Neuronal stem cell (in vitro differentiated cells): ENCODE measurements around the gene PLXND1.

Source experiments
- DNase-seq: peaks from one replicate; pipeline ENCODE4 v3.0.0-alpha.2; 2013; ENCODE audit warnings: low spot score
- H2AFZ ChIP-seq: one replicate; pipeline ENCODE4 v1.6.1; 2013; ENCODE audit warnings: mild to moderate bottlenecking, low read length, inconsistent platforms
- H2AK5ac ChIP-seq: 2 replicates; pipeline ENCODE4 v1.6.1; 2013; ENCODE audit warnings: low read depth, mild to moderate bottlenecking, inconsistent platforms, low read length, moderate library complexity, mixed read lengths
- H2BK120ac ChIP-seq: 2 replicates; pipeline ENCODE4 v1.6.1; 2013; ENCODE audit warnings: low read depth, mild to moderate bottlenecking, inconsistent platforms, low read length, moderate library complexity, mixed read lengths
- H2BK12ac ChIP-seq: one replicate; pipeline ENCODE4 v1.6.1; 2013; ENCODE audit warnings: low read length, inconsistent platforms
- H2BK15ac ChIP-seq: 2 replicates; pipeline ENCODE4 v1.6.1; 2013; ENCODE audit warnings: mild to moderate bottlenecking, low read length, inconsistent platforms, mixed read lengths
- H2BK5ac ChIP-seq: one replicate; pipeline ENCODE4 v1.6.1; 2013; ENCODE audit warnings: inconsistent platforms, mild to moderate bottlenecking, low read length, moderate library complexity
- H3K14ac ChIP-seq: one replicate; pipeline ENCODE4 v1.6.1; 2013; ENCODE audit warnings: low read length, inconsistent platforms
- H3K18ac ChIP-seq: 2 replicates; pipeline ENCODE4 v1.6.1; 2013; ENCODE audit warnings: low read length, inconsistent platforms
- H3K23ac ChIP-seq: 2 replicates; pipeline ENCODE4 v1.6.1; 2013; ENCODE audit warnings: low read depth, mild to moderate bottlenecking, mixed read lengths, low read length, inconsistent platforms; ENCODE audit not compliant: poor library complexity
- H3K27ac ChIP-seq: replicated peaks from 3 replicates; pipeline ENCODE4 v1.5.1; 2013; ENCODE audit warnings: low read length, inconsistent platforms
- H3K27me3 ChIP-seq, 3 experiments: 2 replicates each; pipeline ENCODE4 v1.6.1; 2013; ENCODE audit warnings: low read length in 3 of 3, mild to moderate bottlenecking in 2 of 3, inconsistent platforms in 1 of 3, low read depth in 1 of 3, mixed read lengths in 1 of 3, moderate library complexity in 1 of 3; ENCODE audit not compliant: control insufficient read depth in 3 of 3, insufficient read depth in 3 of 3
- H3K36me3 ChIP-seq, 2 donors: replicated peaks in 1 of 2; 2 replicates each; pipeline ENCODE4 v1.6.1; 2013; ENCODE audit warnings: low read length in 2 of 2; ENCODE audit not compliant: control insufficient read depth in 2 of 2, insufficient read depth in 2 of 2
- H3K4ac ChIP-seq: 2 replicates; pipeline ENCODE4 v1.6.1; 2013; ENCODE audit warnings: inconsistent platforms, mild to moderate bottlenecking, low read length, moderate library complexity
- H3K4me1 ChIP-seq, 2 donors: 1 replicate in 1 of 2; 2 replicates in 1 of 2; pipeline ENCODE4 v1.6.1; 2013; ENCODE audit warnings: low read length in 2 of 2, low read depth in 1 of 2; ENCODE audit not compliant: control insufficient read depth in 2 of 2, insufficient read depth in 1 of 2
- H3K4me2 ChIP-seq: one replicate; pipeline ENCODE4 v1.6.1; 2013; ENCODE audit warnings: mild to moderate bottlenecking, low read length, inconsistent platforms; ENCODE audit not compliant: insufficient read depth, poor library complexity, severe bottlenecking
- H3K4me3 ChIP-seq, 2 donors: 2 replicates each; pipeline ENCODE4 v1.5.1; 2013; ENCODE audit warnings: low read length in 2 of 2, mild to moderate bottlenecking in 2 of 2, inconsistent platforms in 1 of 2, moderate library complexity in 1 of 2
- H3K79me1 ChIP-seq: one replicate; pipeline ENCODE4 v1.6.1; 2013; ENCODE audit warnings: low read depth, mild to moderate bottlenecking, inconsistent platforms, low read length, moderate library complexity
- H3K9ac ChIP-seq: one replicate; pipeline ENCODE4 v1.6.1; 2013; ENCODE audit warnings: mild to moderate bottlenecking, low read depth, low read length, inconsistent platforms; ENCODE audit not compliant: poor library complexity
- H3K9me3 ChIP-seq, 2 donors: replicated peaks in 1 of 2; 2 replicates each; pipeline versions ENCODE3 to v1.6.1; 2013; ENCODE audit warnings: low read length in 2 of 2, mild to moderate bottlenecking in 2 of 2, inconsistent platforms in 1 of 2, low read depth in 1 of 2, mixed read lengths in 1 of 2, moderate library complexity in 1 of 2; ENCODE audit not compliant: control insufficient read depth in 2 of 2, insufficient read depth in 1 of 2
- H4K8ac ChIP-seq: one replicate; pipeline ENCODE4 v1.6.1; 2013; ENCODE audit warnings: low read depth, mild to moderate bottlenecking, inconsistent platforms, low read length, moderate library complexity
- H4K91ac ChIP-seq: one replicate; pipeline ENCODE4 v1.6.1; 2013; ENCODE audit warnings: low read length, low read depth, mild to moderate bottlenecking, inconsistent platforms; ENCODE audit not compliant: poor library complexity
- WGBS, 2 donors: extraction: QIAGEN DNeasy Blood & Tissue Kit; methylation state at CpG; one replicate each; pipeline ENCODE4 v1.1.7; 2013; ENCODE audit warnings: missing lambda C conversion rate in 2 of 2, mixed read lengths in 1 of 2; ENCODE audit not compliant: insufficient read length in 2 of 2, insufficient replicate concordance in 1 of 2; ENCODE audit errors: extremely low coverage in 2 of 2; 5-methylcytosine and 5-hydroxymethylcytosine counted together

PLXND1 gene

DNA sequence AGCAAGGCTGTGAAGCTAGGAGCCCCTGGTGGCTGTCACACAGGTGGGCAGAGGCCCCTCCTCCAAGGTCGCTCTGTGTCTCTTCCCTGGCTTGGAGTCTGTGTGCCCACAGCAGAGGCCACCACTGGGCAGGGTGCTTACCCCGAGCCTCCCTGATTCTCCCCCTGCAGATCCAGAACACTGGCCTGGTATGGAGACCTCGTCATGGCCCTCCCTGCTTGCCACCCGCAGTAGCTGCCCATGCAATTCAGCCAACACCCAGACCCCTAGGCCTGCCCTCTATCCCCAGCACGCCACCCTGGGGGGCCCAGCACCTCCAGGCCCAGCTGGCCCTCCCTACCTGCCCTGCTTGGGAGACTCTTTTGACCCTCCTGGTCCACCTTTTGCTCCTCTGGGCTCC lies 83.5 kb downstream of the PLXND1 start:
- peaks cover 4 to 5% of the 10 kb centered on the region in 2 donors for H3K36me3 ChIP-seq
- no peak overlapping the region for H2AK5ac ChIP-seq
- H3K14ac ChIP-seq = no peak overlapping the region
- no peaks in the 10 kb centered on the region for H3K27me3 ChIP-seq
- H3K9ac ChIP-seq = peak overlapping the region; percentile 54
- H4K91ac ChIP-seq = no peak overlapping the region
- no peaks in the 10 kb centered on the region for H3K79me1 ChIP-seq
- H3K4me2 ChIP-seq = no peak overlapping the region
- DNase-seq = no peak
- H3K23ac ChIP-seq = no peak overlapping the region
- no peak overlapping the region for H2BK12ac ChIP-seq
- no peak overlapping the region for H2BK120ac ChIP-seq
- no peak overlapping the region for H4K8ac ChIP-seq
- no peak overlapping the region for H2BK5ac ChIP-seq
- no peak overlapping the region for H3K4me3 ChIP-seq
- H3K4ac ChIP-seq = no peak overlapping the region
- WGBS, 2 donors = no CpG with 5 or more reads among the region's 5 CpGs
- H3K27ac ChIP-seq = no peak overlapping the region
- H2AFZ ChIP-seq = no peak overlapping the region
- H3K18ac ChIP-seq = peak overlapping the region; percentile 49
- H2BK15ac ChIP-seq = no peak overlapping the region
- H3K9me3 ChIP-seq = no peaks in the 10 kb centered on the region
- H3K4me1 ChIP-seq = peaks cover 8 to 9% of the 10 kb centered on the region in 2 donors

GRCh38 chr3:129521611-129522010 lies 84.9 kb downstream of the PLXND1 start:
- Histone ChIP-seq H4K91ac (no peak overlapping the region), H3K27ac (no peak overlapping the region), H3K14ac (no peak overlapping the region), H2AK5ac (no peak overlapping the region), H3K23ac (no peak overlapping the region), H3K4me1 (peaks cover 6 to 9% of the 10 kb centered on the region in 2 donors), H3K27me3 (no peaks in the 10 kb centered on the region), H3K36me3 (peaks cover 9 to 17% of the 10 kb centered on the region in 2 donors), H3K79me1 (no peaks in the 10 kb centered on the region), H3K4me3 (no peak overlapping the region), H3K9ac (no peak overlapping the region), H4K8ac (no peak overlapping the region), H3K9me3 (no peaks in the 10 kb centered on the region), H2AFZ (no peak overlapping the region), H3K4me2 (no peak overlapping the region), H3K18ac (no peak overlapping the region), H2BK12ac (no peak overlapping the region), H2BK120ac (no peak overlapping the region), H2BK15ac (no peak overlapping the region), H2BK5ac (no peak overlapping the region), H3K4ac (no peak overlapping the region)
- no CpG with 5 or more reads among the region's 8 CpGs for WGBS, 2 donors
- no peak for DNase-seq

GRCh38 chr3:129520960-129521359 lies 85.5 kb downstream of the PLXND1 start:
- peak overlapping the region; percentile 4 for H2AK5ac ChIP-seq
- no peak overlapping the region for H3K9ac ChIP-seq
- peaks cover 0 to 7% of the 10 kb centered on the region in 2 donors for H3K4me1 ChIP-seq
- no peak overlapping the region for H3K4me3 ChIP-seq
- no peak overlapping the region for H2BK120ac ChIP-seq
- H3K27me3 ChIP-seq = no peaks in the 10 kb centered on the region
- no peak overlapping the region for H2BK5ac ChIP-seq
- no peak overlapping the region for H3K18ac ChIP-seq
- H3K14ac ChIP-seq = no peak overlapping the region
- DNase-seq = no peak
- H3K27ac ChIP-seq = no peak overlapping the region
- no peaks in the 10 kb centered on the region for H3K9me3 ChIP-seq
- H4K91ac ChIP-seq = no peak overlapping the region
- no peak overlapping the region for H3K4me2 ChIP-seq
- H2AFZ ChIP-seq = no peak overlapping the region
- H2BK15ac ChIP-seq = no peak overlapping the region
- peaks cover 9 to 22% of the 10 kb centered on the region in 2 donors for H3K36me3 ChIP-seq
- H4K8ac ChIP-seq = no peak overlapping the region
- no peak overlapping the region for H2BK12ac ChIP-seq
- H3K79me1 ChIP-seq = no peaks in the 10 kb centered on the region
- no CpG with 5 or more reads among the region's 4 CpGs for WGBS, 2 donors
- H3K4ac ChIP-seq = no peak overlapping the region
- H3K23ac ChIP-seq = no peak overlapping the region

DNA sequence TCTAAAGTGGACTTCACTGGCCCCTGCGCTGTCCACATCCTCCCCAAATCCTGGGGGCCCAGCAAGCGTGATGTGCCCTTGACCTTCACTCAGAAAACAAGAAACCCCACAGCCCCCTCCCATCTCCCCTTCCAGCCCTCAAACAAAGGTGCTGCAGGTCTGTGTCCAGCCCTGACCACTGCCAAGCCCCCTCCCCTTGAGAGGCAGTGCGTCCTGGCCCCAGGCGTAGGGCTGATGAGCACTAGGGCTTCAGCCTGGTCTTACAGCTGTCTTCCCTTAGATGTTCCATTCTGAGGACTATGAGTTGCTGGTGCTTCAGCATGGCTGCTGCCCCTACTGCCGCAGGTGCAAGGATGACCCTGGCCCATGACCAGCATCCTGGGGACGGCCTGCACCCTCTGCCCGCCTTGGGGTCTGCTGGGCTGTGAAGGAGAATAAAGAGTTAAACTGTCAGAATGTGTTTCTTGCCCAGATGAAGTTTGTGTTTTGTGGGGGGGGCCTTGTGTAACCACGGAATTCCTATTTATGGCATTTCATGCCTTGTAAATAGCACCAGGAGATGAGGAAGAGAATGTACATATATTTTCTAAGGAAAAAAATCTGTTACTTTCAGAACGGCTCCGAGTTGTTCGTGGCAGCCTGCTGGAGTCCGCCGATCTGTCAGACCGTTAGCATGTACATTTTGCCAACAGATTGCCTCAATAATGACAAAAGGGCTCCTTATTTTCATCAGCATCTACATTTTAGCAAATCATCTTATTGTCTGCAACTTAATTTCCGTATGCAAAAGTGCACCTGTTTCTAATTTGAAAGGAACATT lies 86.4 kb downstream of the PLXND1 start:
- no peaks in the 10 kb centered on the region for H3K9me3 ChIP-seq
- H3K79me1 ChIP-seq = no peaks in the 10 kb centered on the region
- H2BK15ac ChIP-seq = no peak overlapping the region
- no peak overlapping the region for H3K27ac ChIP-seq
- no peak overlapping the region for H4K8ac ChIP-seq
- H2AK5ac ChIP-seq = no peak overlapping the region
- peak overlapping the region; percentile 44 for H3K23ac ChIP-seq
- no CpG with 5 or more reads among the region's 15 CpGs for WGBS, 2 donors
- H3K9ac ChIP-seq = peak overlapping the region; percentile 32
- H3K14ac ChIP-seq = no peak overlapping the region
- H4K91ac ChIP-seq = no peak overlapping the region
- no peak overlapping the region for H2BK5ac ChIP-seq
- H3K36me3 ChIP-seq = peaks cover 10 to 24% of the 10 kb centered on the region in 2 donors
- no peak overlapping the region for H3K4me3 ChIP-seq
- no peak overlapping the region for H3K4me2 ChIP-seq
- H3K4me1 ChIP-seq = peaks cover 0 to 7% of the 10 kb centered on the region in 2 donors
- peak overlapping the region; percentile 28 for H3K18ac ChIP-seq
- no peak overlapping the region for H2AFZ ChIP-seq
- no peak overlapping the region for H2BK120ac ChIP-seq
- no peak overlapping the region for H3K4ac ChIP-seq
- no peaks in the 10 kb centered on the region for H3K27me3 ChIP-seq
- DNase-seq = no peak
- H2BK12ac ChIP-seq = no peak overlapping the region
